ENCODE data around the gene SS18L1.

SS18L1 gene

DNA sequence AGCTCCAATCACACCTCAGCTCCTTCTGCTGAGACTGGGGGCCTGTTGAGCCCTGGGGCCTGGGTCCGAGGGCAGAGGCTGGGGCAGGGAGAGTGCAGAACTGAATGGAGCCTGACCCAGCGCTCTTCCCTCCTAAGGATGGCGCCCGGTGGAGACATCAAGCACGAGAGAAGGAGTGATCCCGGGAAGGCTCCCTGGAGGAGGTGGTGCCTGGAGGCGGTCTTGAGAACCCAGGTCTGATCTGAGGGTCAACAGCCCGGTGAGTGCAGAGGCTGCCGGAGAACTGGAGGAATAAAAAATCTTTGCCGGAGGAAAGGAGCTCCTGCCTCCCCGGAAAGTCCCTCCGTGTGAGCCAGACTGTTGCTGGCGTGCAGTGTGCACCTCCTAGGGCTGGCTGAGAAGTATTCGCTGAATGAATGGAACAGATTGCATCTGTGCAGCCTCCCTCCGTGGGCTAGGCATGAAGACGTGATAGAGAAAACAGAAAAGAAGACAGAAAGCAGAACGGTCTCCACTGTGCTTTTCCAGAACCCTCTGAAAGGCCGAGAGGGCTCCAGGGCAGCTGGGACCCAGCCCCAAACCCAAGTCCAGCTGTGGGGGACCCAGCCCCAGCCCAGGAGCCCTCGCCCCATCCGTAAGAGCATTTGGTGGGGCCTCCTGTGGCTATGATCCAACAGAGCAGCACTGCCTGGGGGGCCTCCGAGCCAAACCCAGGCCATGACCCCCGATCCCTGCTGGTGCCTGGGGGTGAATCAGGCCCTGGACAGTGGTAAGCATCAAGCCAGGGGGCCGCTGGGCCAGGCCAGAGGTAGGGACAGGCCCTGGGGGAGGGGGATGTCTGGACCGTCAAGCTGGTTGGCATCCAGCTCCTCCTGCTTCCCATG, 83.4 kb downstream of the SS18L1 start:
- DNase-seq (ENCODE audit: low read depth), result no peak

- DNase-seq (ENCODE audit: low read depth), result no peak
These were observed 84.0 kb downstream of the SS18L1 start for GRCh38 chr20:62227591-62227976.

DNA sequence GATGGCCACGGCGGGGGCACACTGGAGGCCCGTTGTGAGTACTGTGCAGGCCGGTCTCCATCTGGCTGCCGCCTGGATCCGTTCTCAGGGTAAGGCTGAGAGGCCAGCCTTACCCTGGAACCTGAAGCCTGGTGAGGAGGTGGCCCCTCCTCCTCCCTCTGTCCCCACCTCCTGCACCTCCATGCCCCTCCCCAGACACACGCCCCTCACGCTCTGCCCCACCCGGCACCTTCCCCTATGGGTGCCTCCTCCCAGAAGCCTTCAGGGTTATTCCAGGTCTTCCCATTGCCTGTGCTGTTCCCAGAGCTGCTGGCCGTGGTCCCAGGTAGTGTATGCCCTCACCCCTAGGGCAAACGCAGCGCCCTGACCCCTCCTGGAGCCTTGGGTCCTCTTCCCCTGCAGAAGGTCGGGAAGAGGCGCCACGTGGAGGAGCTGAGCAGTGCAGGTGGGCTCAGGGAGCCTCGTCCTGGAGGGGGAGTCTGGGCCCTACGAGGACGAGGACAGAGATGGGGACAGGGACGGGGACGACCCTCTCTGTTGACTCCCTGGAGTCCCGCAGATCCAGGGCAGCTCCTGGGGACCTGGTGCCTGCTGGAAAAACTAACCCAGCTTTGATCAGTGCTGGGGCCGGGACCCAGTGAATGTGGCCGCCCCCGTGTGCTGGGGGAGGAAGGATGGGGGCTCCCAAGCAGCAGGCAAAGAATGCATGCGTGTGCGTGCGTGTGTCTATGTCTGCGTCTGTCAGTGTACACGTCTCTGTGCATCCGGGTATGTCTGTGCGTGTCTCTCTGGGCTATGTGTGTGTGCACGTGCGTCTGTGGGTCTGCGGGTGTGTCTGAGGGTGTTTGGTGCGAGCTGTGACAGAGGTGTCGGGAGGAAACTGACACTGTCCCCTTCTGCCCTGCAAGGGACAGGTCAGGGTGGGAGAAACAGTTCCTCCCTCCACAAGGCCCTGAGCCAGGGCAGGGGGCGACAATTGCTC, 84.7 kb downstream of the SS18L1 start:
- no peak for DNase-seq (ENCODE audit: low read depth)

- no peak for DNase-seq (ENCODE audit: low read depth)
These were observed 85.5 kb downstream of the SS18L1 start for GRCh38 chr20:62228982-62229545.

GRCh38 chr20:62229667-62230066, 86.1 kb downstream of the SS18L1 start:
- DNase-seq (ENCODE audit: low read depth), result no peak

DNA sequence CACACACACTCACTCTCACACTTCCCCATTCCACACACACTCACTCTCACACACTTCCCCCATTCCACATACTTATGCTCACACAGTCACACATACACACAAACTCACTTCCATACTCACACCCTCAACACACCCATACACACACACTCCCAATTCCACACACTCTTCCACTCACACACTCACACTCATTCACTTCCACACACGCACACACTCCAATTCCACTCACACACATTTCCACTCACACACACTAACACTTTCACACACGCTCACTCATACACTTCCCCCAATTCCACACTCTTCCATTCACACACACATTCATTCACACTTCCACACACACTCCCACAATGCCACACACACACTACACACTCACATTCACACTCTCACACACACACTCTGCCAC, 86.7 kb downstream of the SS18L1 start:
- no peak for DNase-seq (ENCODE audit: low read depth)

DNA sequence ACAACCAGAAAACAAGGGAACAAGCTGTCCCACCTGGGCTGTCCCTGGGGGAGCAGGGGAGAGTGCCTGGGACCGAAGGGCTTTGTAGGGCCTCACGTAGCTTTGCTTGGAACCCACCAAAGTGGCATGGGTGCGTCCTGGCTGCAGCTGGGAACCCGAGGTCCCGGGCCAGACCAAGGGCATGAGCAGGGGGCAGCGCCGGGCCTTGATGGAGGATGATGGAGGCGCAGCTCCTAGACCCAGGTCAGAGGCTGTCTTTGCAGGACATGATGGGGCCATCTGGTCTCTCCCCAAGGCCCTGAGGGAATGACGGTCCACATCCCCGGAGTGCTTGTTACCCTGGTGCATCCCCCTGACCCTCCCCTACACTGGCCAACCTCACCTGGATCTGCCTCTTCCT, 87.1 kb downstream of the SS18L1 start:
- DNase-seq (ENCODE audit: low read depth), result no peak

DNA sequence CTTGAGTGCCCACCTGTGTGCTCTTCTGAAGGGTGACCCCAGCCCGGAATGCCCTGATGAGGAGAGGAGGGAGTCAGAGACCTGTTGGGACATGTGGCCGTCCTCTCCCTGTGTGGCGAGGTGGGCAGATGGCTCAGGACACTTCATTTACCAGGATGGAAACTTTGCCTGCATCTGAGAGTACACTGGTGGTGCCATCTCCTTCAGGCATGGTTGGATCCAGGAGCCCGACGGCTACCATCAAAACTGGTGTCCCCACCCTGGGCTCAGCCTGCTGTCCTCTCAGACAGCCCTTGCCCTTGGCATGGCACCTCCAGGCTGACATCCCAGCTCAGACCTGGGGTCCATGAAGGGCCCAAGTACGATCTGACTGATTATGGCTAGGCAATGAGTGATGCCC, 87.7 kb downstream of the SS18L1 start:
- DNase-seq (ENCODE audit: low read depth), result no peak
